ENCODE measurements around the gene PFN3.

PFN3 gene

GRCh38 chr5:177396807-177397206 lies 3.7 kb downstream of the PFN3 start:
- TF ChIP-seq CTCF (IDR thresholded peaks at IDR 0.05) = no peak
- no peak overlapping the region for H3K4me3 ChIP-seq
- no peak overlapping the region for H3K27ac ChIP-seq
- DNase-seq (ENCODE audit: low spot score) = no peak

GRCh38 chr5:177396078-177396477 lies 4.4 kb downstream of the PFN3 start:
- H3K4me3 ChIP-seq = no peak overlapping the region
- TF ChIP-seq CTCF (IDR thresholded peaks at IDR 0.05) = no peak
- DNase-seq (ENCODE audit: low spot score) = no peak
- H3K27ac ChIP-seq = no peak overlapping the region

- no peak for DNase-seq (ENCODE audit: low spot score)
- Histone ChIP-seq H3K27ac (no peak overlapping the region), H3K4me3 (no peak overlapping the region)
- no peak for TF ChIP-seq CTCF (IDR thresholded peaks at IDR 0.05)
These were observed 6.5 kb downstream of the PFN3 start for GRCh38 chr5:177393990-177394389.

GRCh38 chr5:177393206-177393765 lies 7.2 kb downstream of the PFN3 start:
- no peak overlapping the region for H3K4me3 ChIP-seq
- TF ChIP-seq CTCF (IDR thresholded peaks at IDR 0.05) = no peak
- H3K27ac ChIP-seq = no peak overlapping the region

GRCh38 chr5:177392765-177393164 lies 7.7 kb downstream of the PFN3 start:
- TF ChIP-seq CTCF (IDR thresholded peaks at IDR 0.05) = no peak
- H3K4me3 ChIP-seq = no peak overlapping the region

More at GRCh38 chr5:177393206-177393765, 7.2 kb downstream of the PFN3 start:
- no peak for DNase-seq (ENCODE audit: low spot score)

GRCh38 chr5:177390363-177391300 lies 9.8 kb downstream of the PFN3 start:
- no peak overlapping the region for H3K27ac ChIP-seq
- no peak for DNase-seq (ENCODE audit: low spot score)
- peak; percentile 98 for TF ChIP-seq CTCF (IDR thresholded peaks at IDR 0.05)
- H3K4me3 ChIP-seq = no peak overlapping the region

More at GRCh38 chr5:177392765-177393164, 7.7 kb downstream of the PFN3 start:
- DNase-seq (ENCODE audit: low spot score) = no peak
- H3K27ac ChIP-seq = no peak overlapping the region

Measured in coronary artery (tissue), 2 donors.